ENCODE data around the gene SPIN1. TPM values are rescaled to one million over a fixed set of nuclear protein-coding genes. Genes with fewer than 3 reads are reported as not detected.

SPIN1 gene
- total RNA-seq, 2 experiments from 2014 or later = 22.8 to 26.4 TPM

DNA sequence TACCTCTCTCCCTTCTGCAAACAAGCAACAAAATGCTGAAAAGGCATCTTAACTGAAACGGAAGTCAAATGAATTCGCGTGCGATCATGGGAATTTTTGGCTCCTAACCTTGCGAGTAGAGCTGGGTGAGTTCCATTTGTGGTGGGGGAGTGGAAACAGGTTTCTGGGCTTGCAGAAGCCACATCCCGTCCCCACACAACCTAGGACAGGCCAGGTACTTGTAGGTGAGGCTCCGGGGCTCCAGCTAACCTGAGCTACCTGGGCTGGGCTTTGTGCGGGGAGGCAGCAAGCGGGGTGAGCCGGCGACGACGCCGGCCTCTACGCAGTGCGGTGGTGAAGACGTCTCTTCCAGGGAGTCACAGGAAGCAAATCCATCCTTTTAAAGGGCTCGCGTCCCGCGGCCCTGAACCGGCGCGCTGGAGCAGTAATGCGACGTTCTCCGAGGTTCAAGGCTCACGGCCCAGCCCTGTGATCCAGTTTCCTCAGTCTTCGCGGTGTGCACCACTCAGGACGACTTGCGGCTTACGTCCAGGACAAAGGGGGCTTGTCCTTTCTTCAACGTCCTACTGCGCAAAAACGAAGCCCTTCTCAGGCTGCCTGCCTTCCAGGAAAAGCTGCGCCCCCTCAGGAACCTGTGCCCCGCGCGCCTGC, 567 bp upstream of the SPIN1 start:
- ChIA-PET POLR2A (interaction anchor here (1.1 kb wide), 1 partner anchor 84 kb away, joined by 3 read pairs; no protein-coding TSS in a partner anchor), CTCF (no interaction called here)

DNA sequence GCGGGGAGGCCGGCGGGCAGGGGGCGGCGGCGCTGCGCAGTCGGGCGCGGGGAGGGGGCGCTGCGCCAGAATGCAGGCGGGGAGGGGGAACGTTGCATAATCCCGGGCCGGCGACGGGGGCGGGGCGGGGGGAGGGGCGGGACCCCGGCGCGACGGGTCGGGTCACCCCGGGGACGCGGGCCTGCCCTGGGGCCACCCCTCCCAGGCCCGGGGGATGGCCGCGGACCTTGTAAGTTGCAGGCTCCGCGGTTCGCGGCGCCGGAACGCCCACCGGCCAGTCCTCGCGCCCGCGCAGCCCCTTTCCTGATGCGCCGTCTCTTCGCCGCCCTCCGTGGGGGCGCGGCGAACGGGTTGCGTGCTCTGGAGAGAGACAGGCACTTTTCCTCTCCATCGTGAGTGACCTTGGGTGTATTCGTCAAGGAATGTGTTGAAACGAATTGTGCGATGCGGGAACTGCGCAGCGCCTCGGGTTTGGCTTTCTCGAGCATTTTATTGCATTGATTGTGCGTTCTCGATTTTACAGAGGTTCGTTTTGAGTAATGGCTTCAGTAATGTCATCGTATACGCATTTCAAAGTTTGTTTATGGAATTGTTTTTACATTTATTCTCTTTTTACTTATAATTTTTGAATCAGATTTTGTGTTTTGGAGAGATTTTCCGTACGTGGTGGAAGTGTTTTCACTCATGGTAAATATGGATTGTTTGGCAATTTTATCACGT, 802 bp downstream of the SPIN1 start:
- POLR2A ChIA-PET = no interaction called here
- CTCF ChIA-PET = no interaction called here

DNA sequence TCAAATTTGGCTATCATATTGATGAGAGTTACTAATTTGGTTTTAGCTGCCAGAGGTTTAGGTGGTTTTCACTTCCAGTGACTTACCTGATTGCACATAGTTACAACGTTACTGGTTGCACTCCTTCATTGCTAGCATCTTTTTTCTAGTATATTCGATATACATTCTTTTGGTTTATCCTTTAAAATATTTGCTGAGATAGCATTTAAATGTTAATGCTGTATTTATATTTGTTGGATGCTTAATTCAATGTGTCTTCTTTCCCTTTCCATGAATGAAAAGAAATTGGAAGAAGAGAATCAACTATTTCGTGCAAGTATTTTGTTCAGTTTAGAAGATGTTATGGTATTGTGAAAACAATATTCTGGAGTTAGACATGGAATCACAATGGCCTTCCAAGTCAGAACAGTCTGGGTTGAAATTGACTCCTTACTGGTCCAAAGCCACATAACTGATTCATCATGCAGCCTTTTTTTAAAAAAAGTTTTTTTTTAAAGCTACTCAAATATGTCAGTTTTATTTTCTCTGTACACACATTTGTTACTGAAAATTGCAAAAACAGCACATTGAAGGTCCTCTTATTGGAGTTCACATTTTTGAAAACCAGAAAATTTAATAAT, 2.2 kb downstream of the SPIN1 start:
- ChIA-PET CTCF (no interaction called here), POLR2A (no interaction called here)

DNA sequence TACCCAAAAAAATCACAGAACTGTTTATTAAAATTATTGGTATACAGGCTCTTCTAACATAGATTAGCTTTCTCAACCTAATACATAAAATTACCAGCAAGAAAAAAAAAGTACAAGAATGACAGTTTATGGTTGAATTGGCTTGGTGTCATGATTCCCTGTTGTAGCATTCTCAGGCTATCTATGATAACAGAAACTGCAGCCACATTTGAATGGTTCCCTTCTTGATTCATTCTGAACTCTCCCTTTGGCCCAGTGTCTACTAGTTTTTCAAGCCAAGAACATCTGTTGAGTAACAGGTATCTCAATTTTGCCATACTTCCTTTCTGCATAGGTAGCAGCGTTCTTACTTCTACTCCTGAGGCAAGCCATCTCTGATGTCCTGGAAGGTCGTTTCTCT, 3.0 kb downstream of the SPIN1 start:
- POLR2A ChIA-PET = no interaction called here
- CTCF ChIA-PET = no interaction called here

DNA sequence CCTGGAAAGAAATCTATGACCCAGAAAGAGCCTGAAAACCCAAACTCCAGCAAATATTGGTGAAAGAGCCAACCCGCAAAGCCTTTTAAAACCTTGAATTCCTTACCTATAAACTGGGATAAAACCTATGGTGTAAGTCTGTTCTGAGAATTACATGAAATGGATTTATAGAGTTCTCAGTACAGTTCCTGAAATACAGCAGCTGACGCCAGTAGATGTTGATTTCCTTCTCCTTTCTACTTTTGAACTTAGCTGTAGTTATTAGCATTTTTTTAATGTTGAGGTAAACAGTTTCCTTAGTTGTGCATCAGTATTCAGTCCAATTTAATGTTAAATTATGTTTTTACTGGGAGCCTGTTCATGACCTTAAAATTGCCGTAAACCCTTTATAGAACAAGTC, 3.7 kb downstream of the SPIN1 start:
- ChIA-PET CTCF (no interaction called here), POLR2A (no interaction called here)

DNA sequence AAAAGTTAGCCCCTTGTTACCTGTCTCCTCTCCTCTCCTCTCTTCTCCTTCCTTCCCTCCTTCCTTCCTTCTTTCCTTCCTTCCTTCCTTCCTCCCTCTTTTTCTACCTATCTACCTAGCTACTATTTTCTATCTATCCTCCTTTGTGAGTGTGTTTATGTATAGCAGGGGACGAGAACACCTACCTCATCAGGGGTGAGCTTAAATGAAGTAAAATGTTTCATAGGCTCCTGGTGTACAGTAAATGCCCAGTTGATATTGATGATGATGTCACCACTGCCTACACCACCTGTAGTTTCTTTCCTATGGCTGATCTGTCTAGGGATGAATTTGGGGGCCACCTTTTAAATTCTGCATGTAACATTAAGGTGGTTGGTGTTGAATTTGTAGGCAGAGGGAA, 4.3 kb downstream of the SPIN1 start:
- ChIA-PET POLR2A (no interaction called here), CTCF (no interaction called here)

DNA sequence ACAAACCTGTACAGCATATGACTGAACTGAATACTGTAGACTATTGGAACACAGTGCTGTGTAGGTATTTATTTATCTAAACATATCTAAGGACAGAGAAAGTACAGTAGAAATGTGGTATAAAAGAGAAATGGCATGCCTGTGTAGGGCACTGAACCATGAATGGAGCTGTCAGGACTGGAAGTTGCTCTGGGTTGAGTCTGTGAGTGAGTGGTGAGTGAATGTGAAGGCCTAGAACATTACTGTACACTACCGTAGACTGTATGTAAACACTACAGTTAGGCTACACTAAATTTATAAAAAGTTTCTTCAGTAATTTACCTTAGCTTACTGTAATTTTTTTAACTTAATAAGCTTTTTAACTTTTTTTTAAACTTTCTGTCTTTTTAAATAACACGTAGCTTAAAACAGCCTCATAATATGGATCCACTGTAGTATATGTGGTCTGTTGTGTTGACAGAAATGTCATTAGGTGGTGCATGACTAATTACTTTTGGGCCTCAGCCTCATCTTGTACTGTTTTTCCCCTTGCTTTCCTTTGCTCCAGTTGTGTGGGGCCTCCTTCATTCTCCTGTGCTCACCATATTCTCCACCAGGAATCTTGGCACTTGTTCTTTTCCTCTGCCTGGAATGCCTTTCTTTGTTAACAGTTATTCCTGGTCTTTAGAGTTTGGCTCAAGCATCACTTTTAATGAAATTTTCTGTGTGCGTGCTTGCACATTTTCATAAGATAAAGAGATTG, 8.8 kb downstream of the SPIN1 start:
- CTCF ChIA-PET = no interaction called here
- POLR2A ChIA-PET = no interaction called here

DNA sequence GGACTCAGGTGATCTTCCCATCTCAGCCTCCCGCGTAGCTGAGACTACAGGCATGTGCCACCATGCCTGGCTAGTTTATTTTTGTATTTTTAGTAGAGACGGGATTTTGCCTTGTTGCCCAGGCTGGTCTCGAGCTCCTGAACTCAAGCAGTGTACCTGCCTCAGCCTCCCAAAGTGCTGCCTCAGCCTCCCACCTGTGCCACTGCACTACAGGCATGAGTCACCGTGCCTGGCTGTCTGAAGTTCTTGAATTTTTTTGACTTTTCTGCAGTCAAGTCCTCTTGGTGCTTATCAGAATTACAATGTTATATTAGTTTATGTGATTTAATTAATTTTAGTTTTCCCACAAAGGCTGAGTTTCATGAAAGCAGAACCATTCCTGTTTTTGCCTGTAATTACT, 9.8 kb downstream of the SPIN1 start:
- ChIA-PET POLR2A (no interaction called here), CTCF (no interaction called here)

DNA sequence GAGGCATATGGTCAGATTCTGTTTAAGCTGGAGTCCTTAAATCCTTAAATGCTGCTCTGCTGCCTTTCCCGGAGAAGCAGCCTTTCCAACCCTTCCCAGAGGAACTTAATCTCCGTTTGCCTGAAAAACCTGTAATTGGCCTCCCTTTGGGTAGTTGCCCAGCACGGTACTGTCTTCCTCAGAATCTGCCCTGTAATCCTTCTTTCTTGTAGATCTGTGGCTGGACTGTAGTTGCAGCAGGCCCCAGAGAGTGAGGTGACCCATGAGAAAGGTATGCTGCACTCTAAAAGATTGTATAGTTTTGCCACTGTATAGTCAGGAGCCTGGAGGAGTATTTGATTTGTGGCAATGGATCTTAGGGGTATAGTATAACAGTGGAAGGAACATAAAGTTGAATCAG, 11.7 kb downstream of the SPIN1 start:
- CTCF ChIA-PET = no interaction called here
- POLR2A ChIA-PET = no interaction called here

DNA sequence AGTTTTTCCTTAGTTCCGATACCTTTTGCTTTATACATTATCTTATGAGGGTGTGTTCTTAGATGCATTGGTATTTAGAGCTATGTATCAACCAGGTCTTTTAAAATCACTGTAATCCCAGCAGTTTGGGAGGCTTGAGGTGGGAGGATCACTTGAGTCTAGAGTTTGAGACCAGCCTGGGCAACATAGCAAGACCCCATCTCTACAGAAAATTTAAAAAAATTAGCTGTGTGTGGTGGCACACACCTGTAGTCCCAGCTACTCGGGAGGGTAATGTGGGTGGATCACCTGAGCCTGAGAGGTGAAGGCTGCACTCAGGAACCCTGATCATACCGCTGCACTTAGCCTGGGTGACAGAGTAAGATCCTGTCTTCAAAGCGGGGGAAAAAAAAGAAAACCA, 15.1 kb downstream of the SPIN1 start:
- POLR2A ChIA-PET = no interaction called here
- CTCF ChIA-PET = no interaction called here

DNA sequence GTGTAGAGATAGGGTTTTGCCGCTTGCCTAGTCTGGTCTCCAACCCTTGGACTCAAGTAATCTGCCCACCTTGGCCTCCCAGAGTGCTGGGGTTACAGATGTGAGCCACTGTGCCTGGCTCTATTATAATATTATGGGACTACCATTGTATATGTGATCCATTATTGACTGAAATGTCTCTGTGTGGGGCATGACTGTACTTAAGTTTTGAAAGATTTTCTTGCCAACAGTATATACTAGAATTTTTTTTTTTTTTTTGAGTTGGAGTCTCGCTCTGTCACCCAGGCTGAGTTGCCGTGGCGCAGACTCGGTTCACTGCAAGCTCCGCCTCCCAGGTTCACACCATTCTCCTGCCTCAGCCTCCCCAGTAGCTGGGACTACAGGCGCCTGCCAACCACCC, 17.8 kb downstream of the SPIN1 start:
- ChIA-PET POLR2A (no interaction called here), CTCF (interaction anchor here (0.6 to 0.8 kb wide), 4 partner anchors 12 to 625 kb away, joined by 3 to 4 read pairs (median 4); no protein-coding TSS in a partner anchor)

DNA sequence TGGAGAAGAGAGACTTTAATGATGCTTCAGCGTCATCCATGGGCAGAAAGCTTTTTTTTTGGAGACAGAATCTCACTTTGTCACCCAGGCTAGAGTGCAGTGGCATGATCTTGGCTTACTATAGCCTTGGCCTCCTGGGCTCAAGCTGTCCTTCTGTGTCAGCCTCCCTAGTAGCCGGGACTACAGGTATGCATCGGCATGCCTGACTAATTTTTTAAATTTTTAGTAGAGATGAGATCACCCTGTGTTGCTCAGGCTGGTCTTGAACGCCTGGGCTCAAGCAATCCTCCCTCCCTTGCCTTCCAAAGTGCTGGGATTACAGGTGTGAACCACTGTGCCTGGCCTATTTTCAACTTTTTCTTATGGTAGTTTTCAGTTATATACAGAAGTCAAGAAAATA, 23.2 kb downstream of the SPIN1 start:
- CTCF ChIA-PET = no interaction called here
- POLR2A ChIA-PET = no interaction called here

DNA sequence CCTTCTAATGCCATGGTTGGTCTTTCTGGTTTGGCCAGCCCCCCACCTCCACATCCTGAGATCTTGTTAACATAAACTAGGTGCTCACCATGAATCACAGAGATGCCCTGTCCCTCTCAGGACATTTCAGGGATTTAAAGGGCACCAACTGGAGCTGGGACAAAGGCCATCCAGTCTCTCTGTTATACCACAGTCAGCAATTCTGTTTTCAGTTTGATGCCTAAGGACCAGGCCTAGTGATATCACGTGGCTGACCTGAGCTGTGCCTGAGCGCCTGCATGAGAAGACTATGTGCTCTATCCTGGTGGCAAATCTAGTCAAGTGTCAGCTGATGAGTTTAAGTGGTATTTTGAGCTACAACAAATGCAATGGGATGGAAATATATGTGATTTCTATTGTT, 26.1 kb downstream of the SPIN1 start:
- ChIA-PET CTCF (no interaction called here), POLR2A (no interaction called here)

DNA sequence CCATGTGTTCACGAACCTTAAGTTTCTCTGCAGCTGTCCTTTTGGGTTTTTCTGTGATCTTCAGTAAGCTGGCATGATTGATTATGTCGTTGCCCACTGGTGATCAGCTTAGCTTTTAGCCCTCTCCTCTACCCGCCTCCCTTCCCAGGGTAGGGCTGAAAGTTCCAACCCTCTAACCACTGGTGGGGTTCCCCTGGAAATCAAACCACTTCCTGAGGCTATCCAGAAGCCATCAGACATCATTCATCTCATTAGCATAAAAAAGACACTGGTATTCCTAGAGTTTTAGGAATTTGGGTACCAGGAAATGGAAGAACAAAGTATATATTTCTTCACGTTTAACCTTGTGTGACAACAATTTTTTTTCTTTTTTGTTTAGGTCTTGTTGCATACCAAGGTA, 29.8 kb downstream of the SPIN1 start:
- CTCF ChIA-PET = interaction anchor here (0.5 kb wide), 1 partner anchor 12 kb away, joined by 3 read pairs; no protein-coding TSS in a partner anchor

DNA sequence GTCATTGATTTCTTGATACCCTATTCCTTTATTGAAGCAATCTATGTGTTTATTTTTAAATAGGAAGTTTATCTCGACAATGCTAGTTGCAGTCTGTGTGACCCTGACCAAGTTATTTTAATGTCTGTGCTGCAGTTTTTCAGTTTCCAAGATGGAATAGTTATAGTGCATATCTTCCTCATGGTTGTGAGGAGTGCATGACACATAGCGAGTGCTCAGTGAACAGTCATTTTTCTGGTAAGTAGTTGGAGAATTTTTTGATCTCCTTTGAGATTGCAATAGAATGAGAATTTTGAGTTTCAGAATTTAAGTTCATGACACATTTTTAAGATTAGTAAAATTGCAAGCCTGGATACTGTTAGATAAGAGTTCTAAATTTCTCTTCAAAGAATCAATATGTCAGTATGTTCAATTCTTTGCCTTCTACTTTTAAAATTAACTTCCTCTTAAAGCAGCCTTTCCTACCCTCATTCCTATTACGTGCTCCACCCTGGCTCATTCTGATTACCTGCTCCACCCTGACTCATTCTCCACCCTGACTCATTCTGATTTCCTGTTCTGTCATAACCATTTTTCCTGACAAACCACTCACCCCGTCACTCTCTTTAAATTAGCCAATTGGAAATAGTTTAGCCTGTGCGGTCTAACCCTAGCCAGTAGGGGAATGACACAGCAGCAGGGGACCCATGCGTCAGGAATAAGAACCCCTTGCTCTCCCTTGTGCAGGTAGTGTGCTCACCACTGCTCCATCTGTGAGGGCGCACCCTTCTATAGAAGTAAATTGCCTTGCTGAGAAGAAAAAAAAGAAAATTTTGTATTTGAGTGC, 30.7 kb downstream of the SPIN1 start:
- ChIA-PET CTCF (no interaction called here), POLR2A (no interaction called here)

More for the DNA sequence above, 29.8 kb downstream of the SPIN1 start:
- POLR2A ChIA-PET = no interaction called here

DNA sequence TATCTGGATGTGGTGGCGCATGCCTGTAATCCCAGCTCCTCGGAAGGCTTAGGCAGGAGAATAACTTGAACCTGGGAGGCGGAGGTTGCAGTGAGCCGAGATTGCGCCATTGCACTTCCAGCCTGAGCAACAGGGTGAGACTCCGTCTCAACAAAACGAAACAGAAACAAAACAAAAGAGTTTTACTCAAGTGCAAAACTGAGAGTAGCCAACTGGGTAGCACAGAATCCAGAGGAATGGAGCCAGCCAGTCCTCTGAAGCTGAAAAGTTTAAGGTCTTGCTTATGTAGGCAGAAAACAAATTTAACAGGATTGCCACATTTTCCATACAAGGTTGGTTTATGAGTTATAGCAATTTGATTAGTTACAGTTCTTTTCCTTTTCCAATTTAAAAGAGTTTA, 32.0 kb downstream of the SPIN1 start:
- POLR2A ChIA-PET = no interaction called here
- CTCF ChIA-PET = no interaction called here

DNA sequence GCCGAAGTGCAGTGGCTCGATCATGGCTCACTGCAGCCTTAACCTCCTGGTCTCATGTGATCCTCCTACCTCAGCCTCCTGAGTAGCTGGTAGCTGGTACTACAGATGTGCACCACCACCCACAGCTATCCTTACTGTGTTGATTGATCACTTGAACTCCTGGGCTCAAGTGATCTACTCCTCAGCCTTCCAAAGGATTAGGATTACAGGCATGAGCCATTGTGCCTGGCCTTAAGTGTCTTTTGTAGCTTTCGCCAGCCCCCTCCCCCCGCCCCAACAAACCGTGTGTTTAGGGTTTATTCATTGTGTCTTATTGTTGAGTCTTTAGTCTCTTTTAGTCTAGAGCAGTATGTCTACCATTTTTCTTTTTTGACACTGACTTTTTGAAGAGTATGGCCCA, 33.1 kb downstream of the SPIN1 start:
- POLR2A ChIA-PET = no interaction called here

DNA sequence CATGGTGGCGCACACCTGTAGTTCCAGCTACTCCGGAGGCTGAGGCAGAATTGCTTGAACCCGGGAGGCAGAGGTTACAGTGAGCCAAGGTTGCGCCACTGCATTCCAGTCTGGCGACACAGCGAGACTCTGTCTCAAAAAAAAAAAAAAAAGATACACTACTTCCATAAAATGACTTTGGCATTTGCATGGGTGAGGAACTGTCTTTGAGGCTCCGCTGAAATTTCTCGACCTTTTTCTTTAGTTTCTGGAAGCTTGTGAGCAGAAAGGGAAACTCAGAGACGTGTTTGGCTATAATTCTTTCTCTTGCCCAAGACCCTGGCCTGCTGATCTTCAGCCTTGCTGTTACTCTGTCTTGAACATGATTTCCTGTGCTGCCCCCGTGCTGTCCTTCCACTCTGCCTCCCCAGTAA, 37.3 kb downstream of the SPIN1 start:
- CTCF ChIA-PET = no interaction called here

More for the DNA sequence above, 33.1 kb downstream of the SPIN1 start:
- CTCF ChIA-PET = no interaction called here

DNA sequence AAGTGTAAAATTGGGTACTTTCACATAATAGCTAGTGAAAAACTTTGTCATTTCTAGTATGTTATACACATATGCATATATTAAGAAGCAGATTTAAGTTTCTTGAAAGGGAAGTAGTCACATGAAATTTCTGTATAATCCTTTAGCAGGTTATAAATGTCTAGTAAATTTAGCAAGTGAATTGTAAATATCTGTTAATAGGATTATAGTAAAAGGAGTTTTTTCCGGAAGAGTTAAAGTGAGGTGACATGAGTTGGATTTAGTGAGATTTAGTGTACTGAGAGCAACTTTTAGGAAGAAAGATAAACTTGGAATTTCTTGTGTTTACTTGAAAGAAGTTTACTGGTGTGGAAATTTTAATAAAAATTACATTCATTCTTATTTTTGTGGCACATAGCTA, 38.4 kb downstream of the SPIN1 start:
- CTCF ChIA-PET = no interaction called here
- POLR2A ChIA-PET = no interaction called here

More for the DNA sequence above, 37.3 kb downstream of the SPIN1 start:
- POLR2A ChIA-PET = no interaction called here
